ENCODE data around the gene CPED1. TPM values are rescaled to one million over a fixed set of nuclear protein-coding genes. Genes with fewer than 3 reads are reported as not detected.

Gene CPED1
- total RNA-seq, 2 experiments from 2014 or later: not detected

DNA sequence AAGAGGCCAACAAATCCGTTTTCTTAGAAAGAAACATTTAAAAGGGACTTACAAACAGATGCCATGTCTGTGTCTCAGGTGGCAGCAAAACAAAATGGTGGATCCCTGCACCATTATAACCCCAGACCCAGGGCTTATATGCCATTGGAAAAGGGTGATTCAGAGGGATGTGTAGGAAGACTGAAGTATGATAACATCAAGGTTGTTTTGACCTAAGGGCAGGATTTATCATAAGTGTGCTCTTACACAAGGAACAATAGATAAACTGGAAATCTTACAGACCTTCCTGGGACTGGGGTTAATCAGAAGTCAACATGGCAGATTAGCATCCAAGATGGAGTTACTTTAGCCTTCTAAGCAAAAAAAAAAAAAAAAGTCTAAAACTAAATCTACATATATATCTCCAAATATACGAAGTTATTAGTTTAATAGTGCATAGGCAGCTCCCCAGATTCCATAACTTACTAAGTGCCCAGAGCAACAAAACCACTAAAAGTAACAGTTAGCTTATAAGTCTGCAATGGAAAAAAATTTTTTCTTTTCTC, 306.0 kb downstream of the CPED1 start:
- Mint-ChIP-seq H3K27ac (no peak overlapping the region), H3K27me3 (peaks cover 10% of the 10 kb centered on the region), H3K9me3 (peaks cover 6% of the 10 kb centered on the region), H3K4me3 (no peak overlapping the region), H3K4me1 (ENCODE audit: low read depth) (no peaks in the 10 kb centered on the region), H3K36me3 (no peaks in the 10 kb centered on the region)
- POLR2A ChIA-PET: no interaction called here
- CTCF ChIA-PET: no interaction called here
- DNase-seq: no peak
- intact Hi-C loops (cut with micrococcal nuclease): no loop called here

GRCh38 chr7:121297843-121298242, 309.3 kb downstream of the CPED1 start:
- ChIA-PET CTCF (no interaction called here), POLR2A (no interaction called here)
- H3K27me3 Mint-ChIP-seq: peaks cover 5% of the 10 kb centered on the region
- no peaks in the 10 kb centered on the region for H3K4me1 Mint-ChIP-seq (ENCODE audit: low read depth)
- intact Hi-C loops (cut with micrococcal nuclease): no loop called here
- no peaks in the 10 kb centered on the region for H3K36me3 Mint-ChIP-seq
- no peaks in the 10 kb centered on the region for H3K9me3 Mint-ChIP-seq
- H3K27ac Mint-ChIP-seq: no peak overlapping the region
- no peak overlapping the region for H3K4me3 Mint-ChIP-seq
- DNase-seq: no peak

DNA sequence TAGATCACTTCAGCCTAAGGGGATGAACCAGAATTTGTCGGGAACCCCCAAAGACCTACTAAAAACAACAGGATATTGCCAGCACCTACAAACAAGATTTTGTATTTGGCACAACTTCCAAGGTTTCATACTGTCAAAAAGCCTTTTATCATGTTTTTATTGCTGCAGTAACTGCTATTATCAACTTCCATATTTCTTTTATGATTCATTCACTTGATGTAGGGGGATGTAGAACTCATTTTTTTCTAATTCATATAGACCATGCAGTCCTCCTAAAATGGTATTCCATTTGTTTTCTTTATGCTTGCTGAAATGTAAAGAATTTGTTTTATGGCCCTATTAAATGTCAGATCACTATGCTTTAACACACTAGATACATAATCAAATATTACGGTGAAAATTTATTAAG, 310.3 kb downstream of the CPED1 start:
- Mint-ChIP-seq H3K4me1 (ENCODE audit: low read depth) (no peaks in the 10 kb centered on the region), H3K4me3 (no peak overlapping the region), H3K27ac (no peak overlapping the region), H3K9me3 (no peaks in the 10 kb centered on the region), H3K36me3 (no peaks in the 10 kb centered on the region), H3K27me3 (peaks cover 7% of the 10 kb centered on the region)
- CTCF ChIA-PET: no interaction called here
- DNase-seq: no peak
- POLR2A ChIA-PET: no interaction called here
- intact Hi-C loops (cut with micrococcal nuclease): no loop called here

DNA sequence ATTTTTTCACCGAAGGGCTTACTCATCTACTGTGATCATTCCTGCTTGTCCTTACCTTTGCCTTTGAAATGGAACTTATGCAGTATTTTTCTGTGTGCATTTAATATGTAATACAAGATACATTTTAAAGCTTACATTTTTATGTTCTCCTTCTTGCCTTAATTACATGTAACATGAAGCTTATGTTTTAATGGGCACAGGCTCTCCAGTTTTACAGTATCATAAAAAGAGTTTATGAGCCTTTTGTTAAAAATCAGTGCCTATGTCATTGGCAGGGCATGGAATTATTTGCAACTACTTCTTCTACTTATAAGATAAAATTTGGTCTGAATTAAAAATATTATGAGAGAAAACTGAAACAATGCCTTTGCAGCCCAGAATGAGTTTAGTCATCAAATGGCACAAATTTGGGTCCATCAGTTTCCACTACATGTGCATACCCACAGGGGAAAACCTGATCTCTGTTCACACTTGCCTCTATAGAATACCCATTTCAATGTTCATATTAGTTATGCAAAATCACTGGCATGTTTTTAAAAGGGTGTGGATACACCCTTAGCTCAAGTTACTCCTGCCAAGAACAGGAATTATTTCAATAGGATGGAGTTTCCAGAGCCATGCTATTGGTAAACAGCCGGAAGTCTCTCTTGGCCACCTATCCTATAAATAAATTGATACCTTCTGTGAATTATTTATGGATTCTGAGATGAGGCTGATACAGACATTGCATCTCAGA, 312.3 kb downstream of the CPED1 start:
- no peaks in the 10 kb centered on the region for H3K36me3 Mint-ChIP-seq
- ChIA-PET POLR2A (no interaction called here), CTCF (no interaction called here)
- no peak overlapping the region for H3K27ac Mint-ChIP-seq
- H3K9me3 Mint-ChIP-seq: no peaks in the 10 kb centered on the region
- intact Hi-C loops (cut with micrococcal nuclease): no loop called here
- no peaks in the 10 kb centered on the region for H3K4me1 Mint-ChIP-seq (ENCODE audit: low read depth)
- H3K4me3 Mint-ChIP-seq: no peak overlapping the region
- H3K27me3 Mint-ChIP-seq: peaks cover 15% of the 10 kb centered on the region
- DNase-seq: no peak

DNA sequence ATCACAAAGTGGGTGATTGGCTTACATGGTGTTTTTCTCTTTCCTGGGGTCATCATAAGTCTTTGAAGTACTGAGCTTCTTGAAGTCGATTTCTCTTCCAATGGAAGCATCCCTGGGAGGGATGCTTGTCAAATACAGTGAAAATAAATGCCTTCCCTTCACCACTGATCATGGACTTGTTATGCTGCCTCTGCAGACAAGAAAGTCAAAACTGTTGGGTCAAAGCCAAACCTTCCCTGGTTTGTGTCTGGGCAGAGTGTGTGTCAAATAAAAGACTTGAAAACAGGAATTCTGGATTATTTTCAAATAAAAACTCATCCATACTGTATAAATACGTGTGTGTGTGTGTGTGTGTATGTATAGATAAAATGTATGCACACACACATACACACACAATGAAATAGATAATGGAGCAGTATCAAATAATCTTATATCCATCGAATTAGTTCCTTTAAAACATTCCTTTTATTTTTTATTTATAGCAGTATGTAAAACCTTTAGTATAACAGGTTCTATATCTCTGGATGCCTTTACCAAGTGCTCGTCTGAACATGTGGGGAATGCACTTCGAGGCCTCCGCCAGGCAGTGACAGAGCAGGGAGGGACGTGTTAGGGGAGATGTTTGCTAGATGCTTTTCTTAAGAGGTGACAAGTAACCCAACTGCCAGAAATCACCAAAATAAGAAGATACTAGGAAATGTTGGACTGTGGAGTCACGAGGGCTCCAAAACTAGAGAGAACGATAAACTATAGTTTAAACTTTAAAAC, 313.1 kb downstream of the CPED1 start:
- H3K27ac Mint-ChIP-seq: no peak overlapping the region
- H3K4me1 Mint-ChIP-seq (ENCODE audit: low read depth): peaks cover 3% of the 10 kb centered on the region
- H3K36me3 Mint-ChIP-seq: no peaks in the 10 kb centered on the region
- ChIA-PET POLR2A (no interaction called here), CTCF (interaction anchor here (0.6 kb wide), 1 partner anchor 283 kb away, joined by 3 read pairs; no protein-coding TSS in a partner anchor)
- H3K27me3 Mint-ChIP-seq: peaks cover 19% of the 10 kb centered on the region
- no peaks in the 10 kb centered on the region for H3K9me3 Mint-ChIP-seq
- DNase-seq: no peak
- no peak overlapping the region for H3K4me3 Mint-ChIP-seq
- intact Hi-C loops (cut with micrococcal nuclease): no loop called here

GRCh38 chr7:121302214-121302745, 313.8 kb downstream of the CPED1 start:
- H3K9me3 Mint-ChIP-seq: no peaks in the 10 kb centered on the region
- no peak for DNase-seq
- no peaks in the 10 kb centered on the region for H3K36me3 Mint-ChIP-seq
- no peak overlapping the region for H3K4me3 Mint-ChIP-seq
- ChIA-PET CTCF (interaction anchor here (0.6 kb wide), 1 partner anchor 282 kb away, joined by 3 read pairs; no protein-coding TSS in a partner anchor), POLR2A (no interaction called here)
- H3K27me3 Mint-ChIP-seq: peaks cover 19% of the 10 kb centered on the region
- intact Hi-C loops (cut with micrococcal nuclease): no loop called here
- no peak overlapping the region for H3K27ac Mint-ChIP-seq
- peaks cover 6% of the 10 kb centered on the region for H3K4me1 Mint-ChIP-seq (ENCODE audit: low read depth)

DNA sequence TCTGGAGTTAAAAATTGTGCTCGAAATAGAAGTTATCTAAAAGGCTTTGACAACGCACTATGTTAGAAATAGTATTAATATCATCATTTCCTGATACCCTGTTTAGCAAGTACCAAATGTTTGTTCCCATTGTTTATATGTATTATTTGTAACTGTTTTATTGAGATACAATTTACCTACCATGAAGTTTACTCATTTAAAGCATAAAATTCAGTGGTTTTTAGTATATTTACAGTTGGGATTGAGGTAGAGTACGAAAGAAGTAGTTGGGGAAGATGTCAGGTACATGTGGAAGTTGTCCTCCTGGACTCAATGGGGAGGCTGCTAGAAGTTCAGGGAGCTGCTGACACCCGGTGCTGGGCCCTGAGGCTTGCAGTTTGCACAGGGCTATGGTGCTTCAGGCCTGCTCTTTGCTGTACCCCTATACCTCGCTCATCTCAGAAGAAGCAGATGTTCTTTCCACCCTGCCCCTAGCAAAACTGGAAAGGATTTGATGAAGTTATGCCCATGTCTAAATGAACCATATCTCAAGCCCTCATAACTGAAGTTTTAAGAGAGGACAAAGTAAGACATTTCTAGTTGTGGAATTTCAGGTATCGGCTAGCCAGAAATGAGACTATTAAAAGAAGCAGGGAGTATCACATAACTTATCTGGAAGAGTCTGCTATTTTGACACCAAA, 315.1 kb downstream of the CPED1 start:
- intact Hi-C loops (cut with micrococcal nuclease): no loop called here
- Mint-ChIP-seq H3K9me3 (no peaks in the 10 kb centered on the region), H3K36me3 (no peaks in the 10 kb centered on the region), H3K27me3 (peaks cover 19% of the 10 kb centered on the region), H3K4me3 (no peak overlapping the region), H3K27ac (no peak overlapping the region), H3K4me1 (ENCODE audit: low read depth) (peaks cover 6% of the 10 kb centered on the region)
- no peak for DNase-seq
- CTCF ChIA-PET: no interaction called here
- POLR2A ChIA-PET: no interaction called here

- Mint-ChIP-seq H3K4me3 (no peak overlapping the region), H3K27ac (no peak overlapping the region), H3K36me3 (no peaks in the 10 kb centered on the region), H3K27me3 (peaks cover 19% of the 10 kb centered on the region), H3K4me1 (ENCODE audit: low read depth) (peaks cover 6% of the 10 kb centered on the region), H3K9me3 (no peaks in the 10 kb centered on the region)
- CTCF ChIA-PET: no interaction called here
- intact Hi-C loops (cut with micrococcal nuclease): no loop called here
- POLR2A ChIA-PET: no interaction called here
- DNase-seq: no peak
These were observed 315.7 kb downstream of the CPED1 start for GRCh38 chr7:121304102-121304658.

DNA sequence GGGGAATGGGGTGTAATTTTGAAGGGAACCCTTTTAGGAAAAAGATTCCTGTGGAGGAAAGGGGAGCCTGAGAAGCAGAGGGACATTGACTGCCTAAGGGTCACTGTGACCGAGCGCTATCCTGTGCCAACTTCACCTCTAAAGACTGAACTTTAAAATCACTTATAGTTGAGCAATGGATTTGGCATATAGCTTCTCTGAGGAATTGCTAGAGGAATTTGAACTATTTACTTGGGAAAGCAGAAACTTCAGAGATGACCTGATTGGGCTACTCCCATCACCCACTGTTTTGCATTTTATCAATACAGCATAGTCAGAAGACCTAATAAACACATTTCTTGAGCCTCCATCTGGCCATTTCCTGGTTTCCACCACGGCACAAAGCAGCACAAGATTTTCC, 316.6 kb downstream of the CPED1 start:
- POLR2A ChIA-PET: no interaction called here
- H3K27ac Mint-ChIP-seq: no peak overlapping the region
- peaks cover 20% of the 10 kb centered on the region for H3K27me3 Mint-ChIP-seq
- peaks cover 6% of the 10 kb centered on the region for H3K4me1 Mint-ChIP-seq (ENCODE audit: low read depth)
- no peaks in the 10 kb centered on the region for H3K36me3 Mint-ChIP-seq
- CTCF ChIA-PET: no interaction called here
- no peak overlapping the region for H3K4me3 Mint-ChIP-seq
- H3K9me3 Mint-ChIP-seq: no peaks in the 10 kb centered on the region
- DNase-seq: no peak
- intact Hi-C loops (cut with micrococcal nuclease): no loop called here

- CTCF ChIA-PET: no interaction called here
- peaks cover 17% of the 10 kb centered on the region for H3K27me3 Mint-ChIP-seq
- no peak for DNase-seq
- no peaks in the 10 kb centered on the region for H3K36me3 Mint-ChIP-seq
- intact Hi-C loops (cut with micrococcal nuclease): loop anchor here (2.0 kb wide), 1 partner anchor 28 kb away; no protein-coding TSS in a partner anchor
- peaks cover 6% of the 10 kb centered on the region for H3K4me1 Mint-ChIP-seq (ENCODE audit: low read depth)
- H3K9me3 Mint-ChIP-seq: no peaks in the 10 kb centered on the region
- POLR2A ChIA-PET: no interaction called here
- no peak overlapping the region for H3K4me3 Mint-ChIP-seq
- no peak overlapping the region for H3K27ac Mint-ChIP-seq
These were observed 318.1 kb downstream of the CPED1 start for GRCh38 chr7:121306565-121306964.

DNA sequence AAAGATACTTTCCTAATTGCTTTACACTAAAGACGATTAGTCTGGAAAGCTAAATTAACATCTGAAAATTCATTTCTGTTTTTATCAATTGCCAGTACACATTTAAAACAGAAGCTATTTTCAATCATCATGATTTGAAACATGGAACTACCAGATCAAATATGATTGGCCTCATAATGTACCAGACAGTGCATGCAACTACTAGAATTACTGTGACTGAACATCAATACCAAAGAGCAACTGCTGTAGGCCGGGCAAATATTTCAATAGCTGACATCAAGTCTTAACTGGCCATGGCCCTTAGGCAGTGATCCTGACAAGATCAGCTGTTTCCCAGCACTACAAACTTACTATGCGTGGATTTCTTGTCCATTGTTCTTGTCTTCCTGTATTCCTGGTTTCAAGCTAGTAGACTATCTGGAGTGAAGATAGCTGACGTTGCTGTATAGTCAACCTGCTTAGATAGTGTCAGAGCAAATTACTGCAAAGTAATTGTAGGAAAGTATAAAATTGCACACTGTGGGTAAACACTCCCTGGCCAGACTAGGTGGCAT, 318.6 kb downstream of the CPED1 start:
- Mint-ChIP-seq H3K4me1 (ENCODE audit: low read depth) (peaks cover 6% of the 10 kb centered on the region), H3K27me3 (peaks cover 15% of the 10 kb centered on the region), H3K9me3 (no peaks in the 10 kb centered on the region), H3K27ac (no peak overlapping the region), H3K4me3 (no peak overlapping the region), H3K36me3 (no peaks in the 10 kb centered on the region)
- DNase-seq: no peak
- intact Hi-C loops (cut with micrococcal nuclease): loop anchor here (2.0 kb wide), 1 partner anchor 28 kb away; no protein-coding TSS in a partner anchor
- CTCF ChIA-PET: no interaction called here
- POLR2A ChIA-PET: interaction anchor here (0.8 kb wide), 1 partner anchor 28 kb away, joined by 3 read pairs; no protein-coding TSS in a partner anchor
